HG03520 (cell line): ENCODE measurements around the gene DPH2.

Source experiments
- ATAC-seq: cut with Tn5 transposase; IDR thresholded peaks from one replicate; pipeline ENCODE4 v1.9.1; 2021; ENCODE audit warnings: mild to moderate bottlenecking, moderate library complexity; ENCODE audit not compliant: unreplicated experiment

Gene DPH2

GRCh38 chr1:43944860-43945259, 24.9 kb upstream of the DPH2 start:
- ATAC-seq = no peak

GRCh38 chr1:43945674-43946235, 24.1 kb upstream of the DPH2 start:
- ATAC-seq = no peak

GRCh38 chr1:43946236-43947060, 23.4 kb upstream of the DPH2 start, which contains the start of gene IPO13:
IPO13 (plus strand) TSS chr1:43946950; CDS start chr1:43947601, 651 bp downstream.
- peak; percentile 85 for ATAC-seq

- ATAC-seq = peak; percentile 12
Measured at GRCh38 chr1:43947061-43947873, 22.5 kb upstream of the DPH2 start.

GRCh38 chr1:43947874-43948437, 21.9 kb upstream of the DPH2 start:
- no peak for ATAC-seq

- ATAC-seq = no peak
Measured at GRCh38 chr1:43949678-43950077, 20.1 kb upstream of the DPH2 start.

- no peak for ATAC-seq
Measured at GRCh38 chr1:43951021-43951985, 18.5 kb upstream of the DPH2 start.

- ATAC-seq = no peak
Measured at GRCh38 chr1:43952731-43953346, 17.0 kb upstream of the DPH2 start.

- no peak for ATAC-seq
Measured at GRCh38 chr1:43953361-43953760, 16.4 kb upstream of the DPH2 start.

GRCh38 chr1:43954036-43954435, 15.8 kb upstream of the DPH2 start:
- no peak for ATAC-seq

- ATAC-seq = no peak
Measured at GRCh38 chr1:43956234-43956633, 13.6 kb upstream of the DPH2 start.

- ATAC-seq = no peak
Measured at GRCh38 chr1:43957407-43958040, 12.3 kb upstream of the DPH2 start.

- ATAC-seq = no peak
Measured at GRCh38 chr1:43958351-43959255, 11.2 kb upstream of the DPH2 start.

GRCh38 chr1:43960798-43961197, 9.0 kb upstream of the DPH2 start:
- no peak for ATAC-seq

- no peak for ATAC-seq
Measured at GRCh38 chr1:43961692-43962091, 8.1 kb upstream of the DPH2 start.

GRCh38 chr1:43962324-43962723, 7.5 kb upstream of the DPH2 start:
- no peak for ATAC-seq

GRCh38 chr1:43963006-43963405, 6.8 kb upstream of the DPH2 start:
- ATAC-seq = no peak

- ATAC-seq = no peak
Measured at GRCh38 chr1:43963890-43964289, 5.9 kb upstream of the DPH2 start.
